CD14-positive monocyte (primary cell): Measurements from ENCODE around the gene SEMA6B. TPM values are rescaled to one million over a fixed set of nuclear protein-coding genes. Genes with fewer than 3 reads are reported as not detected.

Experiments used
- DNase-seq, 3 donors: peaks; one replicate each; pipeline ENCODE4 v3.0.0-alpha.2; 2011 to 2022
- H2AFZ ChIP-seq: 2 replicates; pipeline ENCODE4 v1.6.0; 2012; ENCODE audit warnings: mild to moderate bottlenecking, low read depth, low read length, inconsistent platforms; ENCODE audit not compliant: insufficient read depth, poor library complexity, severe bottlenecking
- H3K27ac ChIP-seq, 2 donors: 1 replicate in 1 of 2; 2 replicates in 1 of 2; pipeline ENCODE4 v1.5.1; 2012 to 2013; ENCODE audit warnings: low read length in 2 of 2, control low read depth in 1 of 2, inconsistent platforms in 1 of 2, low read depth in 1 of 2, mild to moderate bottlenecking in 1 of 2
- H3K27me3 ChIP-seq, 2 donors: one replicate each; pipeline versions ENCODE4 v1.6.0 to v1.6.1; 2011 to 2013; ENCODE audit warnings: low read length in 2 of 2; ENCODE audit not compliant: control insufficient read depth in 2 of 2, insufficient read depth in 2 of 2
- H3K36me3 ChIP-seq, 2 donors: replicated peaks in 1 of 2; 1 replicate in 1 of 2; 2 replicates in 1 of 2; pipeline versions ENCODE4 v1.5.1 to v1.6.1; 2012 to 2013; ENCODE audit warnings: low read length in 2 of 2, control low read depth in 1 of 2, inconsistent platforms in 1 of 2, mild to moderate bottlenecking in 1 of 2; ENCODE audit not compliant: insufficient read depth in 2 of 2, control insufficient read depth in 1 of 2
- H3K4me1 ChIP-seq, 2 donors: 1 replicate in 1 of 2; 2 replicates in 1 of 2; pipeline versions ENCODE4 v1.5.1 to v1.6.1; 2012 to 2013; ENCODE audit warnings: low read length in 2 of 2, control low read depth in 1 of 2, inconsistent platforms in 1 of 2, mild to moderate bottlenecking in 1 of 2, moderate library complexity in 1 of 2; ENCODE audit not compliant: insufficient read depth in 2 of 2, control insufficient read depth in 1 of 2
- H3K4me2 ChIP-seq: replicated peaks from 2 replicates; pipeline ENCODE3; 2012; ENCODE audit warnings: low read length, moderate library complexity, mild to moderate bottlenecking; ENCODE audit not compliant: poor library complexity, severe bottlenecking; ENCODE audit errors: extremely low read depth
- H3K4me3 ChIP-seq, 3 experiments: fragments of 200-600 bp in 1 of 3; sonication (generic) in 1 of 3; replicated peaks in 1 of 3; 1 replicate in 2 of 3; 2 replicates in 1 of 3; pipeline ENCODE4 v1.5.1; 2011 to 2013; ENCODE audit warnings: low read length in 3 of 3, mild to moderate bottlenecking in 3 of 3, control low read depth in 2 of 3, low read depth in 2 of 3, inconsistent platforms in 1 of 3, moderate library complexity in 1 of 3
- H3K79me2 ChIP-seq: 2 replicates; pipeline ENCODE4 v1.6.0; 2012; ENCODE audit warnings: mild to moderate bottlenecking, control low read depth, inconsistent platforms, low read length, moderate library complexity; ENCODE audit not compliant: insufficient read depth
- H3K9ac ChIP-seq: 2 replicates; pipeline ENCODE4 v1.6.0; 2017; ENCODE audit warnings: low read length, mild to moderate bottlenecking; ENCODE audit not compliant: insufficient read depth, poor library complexity, severe bottlenecking
- H3K9me3 ChIP-seq, 2 donors: replicated peaks in 1 of 2; 1 replicate in 1 of 2; 2 replicates in 1 of 2; pipeline versions ENCODE4 v1.5.1 to v1.6.1; 2012 to 2013; ENCODE audit warnings: low read length in 2 of 2, control low read depth in 1 of 2; ENCODE audit not compliant: control insufficient read depth in 1 of 2, insufficient read depth in 1 of 2
- H4K20me1 ChIP-seq: 2 replicates; pipeline ENCODE4 v1.6.0; 2012; ENCODE audit warnings: mild to moderate bottlenecking, low read length, control low read depth, moderate library complexity; ENCODE audit not compliant: insufficient read depth
- H3K27ac Mint-ChIP-seq, 7 donors: one replicate each; pipeline ENCODE4 v1.8.0; 2020; ENCODE audit warnings: mild to moderate bottlenecking in 7 of 7, mixed read lengths in 7 of 7, moderate library complexity in 6 of 7, inconsistent platforms in 2 of 7
- H3K27me3 Mint-ChIP-seq, 3 donors: one replicate each; pipeline ENCODE4 v1.8.0; 2021 to 2022; ENCODE audit warnings: low read depth in 3 of 3, mild to moderate bottlenecking in 3 of 3, mixed read lengths in 3 of 3, moderate library complexity in 3 of 3, inconsistent platforms in 1 of 3
- H3K36me3 Mint-ChIP-seq, 2 donors: one replicate each; pipeline ENCODE4 v1.8.0; 2020; ENCODE audit warnings: mixed read lengths in 2 of 2, inconsistent platforms in 1 of 2, mild to moderate bottlenecking in 1 of 2
- H3K4me1 Mint-ChIP-seq: one replicate; pipeline ENCODE4 v1.8.0; 2020; ENCODE audit warnings: mild to moderate bottlenecking, mixed read lengths
- H3K4me3 Mint-ChIP-seq, 2 donors: one replicate each; pipeline ENCODE4 v1.8.0; 2020; ENCODE audit warnings: mild to moderate bottlenecking in 2 of 2, mixed read lengths in 2 of 2, moderate library complexity in 1 of 2
- H3K9me3 Mint-ChIP-seq, 7 donors: one replicate each; pipeline ENCODE4 v1.8.0; 2020 to 2022; ENCODE audit warnings: mixed read lengths in 7 of 7, mild to moderate bottlenecking in 6 of 7, moderate library complexity in 6 of 7, inconsistent platforms in 2 of 7
- CTCF ChIP-seq: fragments of 200-600 bp; IDR thresholded peaks from one replicate; pipeline ENCODE4 v1.8.0; 2022; ENCODE audit warnings: antibody characterized with exemption, mild to moderate bottlenecking
- WGBS: methylation state at CpG from one replicate; pipeline ENCODE4 v1.1.5; 2013; ENCODE audit warnings: missing lambda C conversion rate; ENCODE audit not compliant: insufficient coverage; 5-methylcytosine and 5-hydroxymethylcytosine counted together
- intact Hi-C, 2 donors: fragments of 100-400 bp; cut with micrococcal nuclease; formaldehyde crosslinking; loops; one replicate each; pipeline versions ENCODE4 v1.15.0 to v1.15.1; 2023
- polyA plus RNA-seq, 3 donors: library from polyadenylated mRNA; depleted of rRNA in 1 of 3; unstranded in 2 of 3; stranded (reverse) in 1 of 3; fragments of 300-500 nt in 2 of 3; fragments of >200 nt in 1 of 3; fragmentation: Illumina TruSeq in 2 of 3; gene quantifications; 1 replicate in 2 of 3; 2 replicates in 1 of 3; pipeline ENCODE4 v1.2.3, GENCODE V29; 2012 to 2021

Gene SEMA6B
- polyA plus RNA-seq, 3 donors = 0.12 to 1.6 (median 0.87) TPM

GRCh38 chr19:4539169-4539692 is 20.3 kb downstream of the SEMA6B start:
- Mint-ChIP-seq H3K4me1 (peaks cover 72% of the 10 kb centered on the region), H3K27ac (peak overlapping the region; percentile 97 to 99 (median 98)), H3K9me3 (peaks cover 2 to 12% (median 6%) of the 10 kb centered on the region in 7 donors), H3K4me3 (peak overlapping the region in 1 of 2 donors; percentile 85), H3K27me3 (peaks cover 2 to 11% (median 3%) of the 10 kb centered on the region in 3 donors), H3K36me3 (peaks cover 0 to 4% of the 10 kb centered on the region in 2 donors)
- Histone ChIP-seq H3K4me3 (peak overlapping the region in 1 of 3 experiments; percentile 55), H3K9me3 (no peaks in the 10 kb centered on the region), H3K4me2 (peak overlapping the region; percentile 67), H3K27me3 (peaks cover 0 to 2% of the 10 kb centered on the region in 2 donors), H3K4me1 (peaks cover 83 to 94% of the 10 kb centered on the region in 2 donors), H3K79me2 (peaks cover 26% of the 10 kb centered on the region), H2AFZ (no peak overlapping the region), H3K9ac (peak overlapping the region; percentile 99), H3K36me3 (no peaks in the 10 kb centered on the region), H4K20me1 (no peaks in the 10 kb centered on the region), H3K27ac (peak overlapping the region; percentile 92 to 98)
- no peak for TF ChIP-seq CTCF
- DNase-seq = no peak
- WGBS = 100% methylated on average over 1 of the region's 3 CpGs
- intact Hi-C loops = no loop called here

DNA sequence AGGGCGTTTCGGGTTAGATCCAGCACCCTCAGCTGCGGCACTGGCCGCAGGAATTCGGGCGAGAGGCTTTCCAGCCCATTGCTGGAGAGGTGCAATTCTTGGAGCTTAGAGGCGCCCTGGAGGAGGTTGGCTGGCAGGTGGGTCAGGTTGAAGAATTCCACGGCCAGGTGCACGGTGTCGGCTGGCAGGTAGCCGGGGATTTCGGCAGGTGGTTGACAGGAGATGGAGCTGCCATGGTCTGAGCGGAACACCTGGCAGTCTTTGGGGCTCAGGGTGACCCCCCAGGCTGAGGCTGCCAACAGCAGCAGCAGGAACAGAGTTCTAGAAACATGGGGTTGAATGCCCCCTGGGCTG is 20.9 kb downstream of the SEMA6B start:
- Histone ChIP-seq H2AFZ (no peak overlapping the region), H3K36me3 (no peaks in the 10 kb centered on the region), H3K79me2 (peaks cover 25% of the 10 kb centered on the region), H4K20me1 (no peaks in the 10 kb centered on the region), H3K9me3 (no peaks in the 10 kb centered on the region), H3K9ac (no peak overlapping the region), H3K27ac (no peak overlapping the region), H3K4me2 (peak overlapping the region; percentile 17), H3K27me3 (peaks cover 0 to 2% of the 10 kb centered on the region in 2 donors), H3K4me3 (no peak overlapping the region), H3K4me1 (peaks cover 83 to 88% of the 10 kb centered on the region in 2 donors)
- WGBS = 95% methylated on average over 11 of the region's 13 CpGs
- intact Hi-C loops = no loop called here
- peaks cover 72% of the 10 kb centered on the region for H3K4me1 Mint-ChIP-seq
- no peak for DNase-seq
- no peak for TF ChIP-seq CTCF
- H3K27ac Mint-ChIP-seq = peak overlapping the region in 6 of 7 donors; percentile 21 to 99 (median 66)
- peaks cover 2 to 12% (median 6%) of the 10 kb centered on the region in 7 donors for H3K9me3 Mint-ChIP-seq
- H3K4me3 Mint-ChIP-seq = no peak overlapping the region
- peaks cover 0 to 4% of the 10 kb centered on the region in 2 donors for H3K36me3 Mint-ChIP-seq
- peaks cover 2 to 11% (median 3%) of the 10 kb centered on the region in 3 donors for H3K27me3 Mint-ChIP-seq
